WTC11 (cell line): Measurements from ENCODE around the gene CFAP100. TPM values are rescaled to one million over a fixed set of nuclear protein-coding genes. Genes with fewer than 3 reads are reported as not detected.

Source experiments
- ATAC-seq: fragments of 200-7000 bp; cut with Tn5 transposase; 2 replicates; pipeline ENCODE4 v1.10.0; 2021; ENCODE audit warnings: mild to moderate bottlenecking, moderate library complexity
- CTCF ChIA-PET: fragments of 300-600 bp; sonication (Branson Sonifier 250); formaldehyde crosslinking; loops from one replicate; lab custom pipeline; 2021; ENCODE audit warnings: antibody characterized with exemption; lab: Charles Lee
- POLR2A ChIA-PET: fragments of 350-600 bp; sonication (Branson Sonifier 250); formaldehyde crosslinking; loops from one replicate; lab custom pipeline; 2021; ENCODE audit warnings: antibody characterized with exemption; lab: Charles Lee
- DNase-seq: peaks from one replicate; pipeline ENCODE4 v3.0.0; 2021; ENCODE audit warnings: low spot score
- H3K27ac Mint-ChIP-seq: 2 replicates; pipeline ENCODE4 v1.8.0; 2021; ENCODE audit warnings: mixed read lengths
- H3K27me3 Mint-ChIP-seq: 2 replicates; pipeline ENCODE4 v1.8.0; 2021; ENCODE audit warnings: low read depth, mild to moderate bottlenecking, moderate library complexity, mixed read lengths
- H3K36me3 Mint-ChIP-seq: 2 replicates; pipeline ENCODE4 v1.8.0; 2021; ENCODE audit warnings: mixed read lengths
- H3K4me1 Mint-ChIP-seq: 2 replicates; pipeline ENCODE4 v1.8.0; 2022; ENCODE audit warnings: mixed read lengths
- H3K4me3 Mint-ChIP-seq: 2 replicates; pipeline ENCODE4 v1.8.0; 2021; ENCODE audit warnings: mild to moderate bottlenecking, moderate library complexity, mixed read lengths
- H3K9me3 Mint-ChIP-seq: 2 replicates; pipeline ENCODE4 v1.8.0; 2021; ENCODE audit warnings: mixed read lengths
- CTCF ChIP-seq: fragments of 200-600 bp; IDR thresholded peaks from 2 replicates; pipeline ENCODE4 v1.8.0; 2022; ENCODE audit warnings: antibody characterized with exemption
- E2F4 ChIP-seq: sonication (generic); formaldehyde crosslinking; IDR thresholded peaks from 2 replicates; pipeline ENCODE4 v1.8.1; 2022; ENCODE audit warnings: low read depth, mild to moderate bottlenecking, moderate library complexity, missing genetic modification reagents, borderline replicate concordance
- ERG ChIP-seq: fragments of 250-450 bp; sonication (Bioruptor Pico); IDR thresholded peaks from 2 replicates; pipeline ENCODE4 v1.8.0; 2021; ENCODE audit warnings: mild to moderate bottlenecking
- ETV6 ChIP-seq: sonication (generic); formaldehyde crosslinking; IDR thresholded peaks from 2 replicates; pipeline ENCODE4 v1.8.1; 2022; ENCODE audit warnings: mild to moderate bottlenecking, missing genetic modification reagents
- FOXK1 ChIP-seq: sonication (generic); formaldehyde crosslinking; IDR thresholded peaks from 2 replicates; pipeline ENCODE4 v1.8.0; 2022; ENCODE audit warnings: mild to moderate bottlenecking, moderate library complexity, missing genetic modification reagents
- FOXP1 ChIP-seq: sonication (generic); formaldehyde crosslinking; IDR thresholded peaks from 2 replicates; pipeline ENCODE4 v1.8.0; 2022; ENCODE audit warnings: missing genetic modification reagents, mild to moderate bottlenecking, moderate library complexity, borderline replicate concordance
- GRHL2 ChIP-seq: fragments of 250-450 bp; sonication (Bioruptor Pico); IDR thresholded peaks from 2 replicates; pipeline ENCODE4 v1.8.0; 2022; ENCODE audit warnings: mild to moderate bottlenecking, moderate library complexity; ENCODE audit not compliant: insufficient replicate concordance, severe bottlenecking
- GTF2I ChIP-seq: fragments of 250-450 bp; sonication (Bioruptor Pico); conservative IDR thresholded peaks from 2 replicates; pipeline ENCODE4 v1.4.0; 2021; ENCODE audit warnings: mild to moderate bottlenecking
- IRF1 ChIP-seq: sonication (generic); formaldehyde crosslinking; IDR thresholded peaks from 2 replicates; pipeline ENCODE4 v1.8.0; 2023; ENCODE audit warnings: missing genetic modification reagents
- PRRX2 ChIP-seq: fragments of 250-450 bp; sonication (Bioruptor Pico); IDR thresholded peaks from 2 replicates; pipeline ENCODE4 v1.8.0; 2021; ENCODE audit warnings: mild to moderate bottlenecking
- SOX15 ChIP-seq: fragments of 250-450 bp; sonication (Bioruptor Pico); IDR thresholded peaks from 2 replicates; pipeline ENCODE4 v1.9.0; 2021; ENCODE audit warnings: mild to moderate bottlenecking
- ZBTB43 ChIP-seq: sonication (generic); formaldehyde crosslinking; IDR thresholded peaks from 2 replicates; pipeline ENCODE4 v1.8.1; 2023; ENCODE audit warnings: mild to moderate bottlenecking, missing genetic modification reagents
- ZNF121 ChIP-seq: sonication (generic); formaldehyde crosslinking; IDR thresholded peaks from 2 replicates; pipeline ENCODE4 v1.8.0; 2023; ENCODE audit warnings: missing genetic modification reagents
- ZNF232 ChIP-seq: sonication (generic); formaldehyde crosslinking; IDR thresholded peaks from 2 replicates; pipeline ENCODE4 v1.8.0; 2022; ENCODE audit warnings: mild to moderate bottlenecking, missing genetic modification reagents
- ZNF263 ChIP-seq: sonication (generic); formaldehyde crosslinking; IDR thresholded peaks from 2 replicates; pipeline ENCODE4 v1.8.1; 2022; ENCODE audit warnings: low read depth, mild to moderate bottlenecking, moderate library complexity, missing genetic modification reagents
- ZNF281 ChIP-seq: sonication (generic); formaldehyde crosslinking; IDR thresholded peaks from 2 replicates; pipeline ENCODE4 v1.8.0; 2023; ENCODE audit warnings: mild to moderate bottlenecking, missing genetic modification reagents
- ZNF317 ChIP-seq: sonication (generic); formaldehyde crosslinking; IDR thresholded peaks from 2 replicates; pipeline ENCODE4 v1.8.1; 2023; ENCODE audit warnings: low read depth, mild to moderate bottlenecking, moderate library complexity, missing genetic modification reagents, borderline replicate concordance
- total RNA-seq: library from RNA; stranded (reverse); gene quantifications from 3 replicates; pipeline ENCODE4 v1.2.3, GENCODE V29; 2021

Gene CFAP100
- total RNA-seq, 1 experiment from 2014 or later = not detected

GRCh38 chr3:126364731-126365301 is 29.9 kb upstream of the CFAP100 start:
- ChIA-PET POLR2A (no interaction called here), CTCF (interaction anchor here (1.2 to 1.7 kb wide), 4 partner anchors 10 to 152 kb away, joined by 3 to 6 read pairs (median 4); no protein-coding TSS in a partner anchor)
- TF ChIP-seq FOXP1 (CRISPR knock-in tag) (0 out of 2 replicates have a peak, but pooled peaks have one; percentile 28), ZNF232 (CRISPR knock-in tag) (no peak)

GRCh38 chr3:126365351-126366277 is 29.1 kb upstream of the CFAP100 start:
- Mint-ChIP-seq H3K4me1 (peaks cover 27% of the 10 kb centered on the region), H3K9me3 (0 out of 2 replicates have a peak, but pooled peaks cover 7% of the 10 kb centered on the region), H3K4me3 (no peak overlapping the region), H3K27ac (no peak overlapping the region)
- peak; percentile 37 for ATAC-seq
- POLR2A ChIA-PET = no interaction called here
- DNase-seq = peak; percentile 30
- TF ChIP-seq ZBTB43 (CRISPR knock-in tag) = no peak
- TF ChIP-seq GRHL2 (CRISPR knock-in tag) = no peak
- no peak for TF ChIP-seq ZNF121 (CRISPR knock-in tag)
- TF ChIP-seq FOXK1 = no peak
- no peak for TF ChIP-seq ZNF263 (CRISPR knock-in tag)
- TF ChIP-seq IRF1 (CRISPR knock-in tag) = no peak
- 0 out of 2 replicates have a peak, but pooled peaks have one; percentile 9 for TF ChIP-seq CTCF
- no peak for TF ChIP-seq PRRX2 (CRISPR knock-in tag)
- TF ChIP-seq, all 79 proteins: peak for 1
- CTCF ChIA-PET = interaction anchor here (0.5 to 1.8 kb wide), 6 partner anchors 8 to 232 kb away, joined by 3 to 6 read pairs (median 4); no protein-coding TSS in a partner anchor
- Mint-ChIP-seq H3K36me3 (peaks cover 4% of the 10 kb centered on the region; the same call in 1 of the 2 replicates), H3K27me3 (peaks cover 7% of the 10 kb centered on the region; the same call in 1 of the 2 replicates)

More at GRCh38 chr3:126364731-126365301, 29.9 kb upstream of the CFAP100 start:
- ATAC-seq = no peak; the same call in 1 of the 2 replicates
- H3K4me1 Mint-ChIP-seq = peaks cover 27% of the 10 kb centered on the region
- no peak overlapping the region for H3K4me3 Mint-ChIP-seq
- DNase-seq = peak; percentile 9
- H3K27ac Mint-ChIP-seq = no peak overlapping the region
- H3K36me3 Mint-ChIP-seq = 0 out of 2 replicates have a peak, but pooled peaks cover 3% of the 10 kb centered on the region
- H3K27me3 Mint-ChIP-seq = peaks cover 12% of the 10 kb centered on the region
- peaks cover 4% of the 10 kb centered on the region for H3K9me3 Mint-ChIP-seq

GRCh38 chr3:126367316-126367805 is 27.3 kb upstream of the CFAP100 start:
- 0 out of 2 replicates have a peak, but pooled peaks cover 7% of the 10 kb centered on the region for H3K9me3 Mint-ChIP-seq
- no peak for ATAC-seq
- peaks cover 6% of the 10 kb centered on the region for H3K36me3 Mint-ChIP-seq
- peak; percentile 5 for DNase-seq
- H3K27me3 Mint-ChIP-seq = peaks cover 4% of the 10 kb centered on the region; the same call in 1 of the 2 replicates
- no peak overlapping the region for H3K27ac Mint-ChIP-seq
- ChIA-PET CTCF (interaction anchor here (1.8 kb wide), 1 partner anchor 9 kb away, joined by 4 read pairs; no protein-coding TSS in a partner anchor), POLR2A (no interaction called here)
- peaks cover 23% of the 10 kb centered on the region for H3K4me1 Mint-ChIP-seq
- no peak overlapping the region for H3K4me3 Mint-ChIP-seq
- TF ChIP-seq SOX15 (CRISPR knock-in tag) (no peak), ZNF317 (no peak), ZNF281 (CRISPR knock-in tag) (no peak), E2F4 (CRISPR knock-in tag) (no peak), GTF2I (CRISPR knock-in tag) (no peak), ETV6 (CRISPR knock-in tag) (no peak), ERG (no peak)
